GM11168 (cell line): ENCODE data around the gene MRPS2.

Source experiments
- in situ Hi-C: fragments of 300-500 bp; cut with MboI; formaldehyde crosslinking; loops from one replicate; pipeline ENCODE4 v1.12.0; 2022; ENCODE audit warnings: low sequenced_read_pairs; ENCODE audit not compliant: unreplicated experiment

MRPS2 gene

DNA sequence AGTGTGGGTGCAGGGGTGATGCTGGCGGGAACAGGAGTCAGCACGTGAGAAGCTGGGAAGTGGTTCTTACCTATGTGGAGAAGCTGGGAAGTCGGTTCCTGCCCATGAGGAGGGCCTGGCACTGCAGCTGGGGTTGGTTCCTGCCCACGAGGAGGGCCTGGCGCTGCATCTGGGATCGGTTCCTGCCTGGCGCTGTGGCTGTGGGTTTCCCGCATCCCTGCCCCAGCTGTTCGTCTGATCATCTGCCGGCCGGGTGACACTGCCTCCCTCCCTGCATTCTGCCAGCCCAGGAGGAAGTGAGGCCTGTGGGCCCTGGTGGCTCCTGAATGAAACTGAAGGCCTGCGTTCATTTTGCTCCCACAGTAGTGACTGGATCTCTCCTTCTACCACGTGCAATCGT, 50.5 kb downstream of the MRPS2 start:
- in situ Hi-C loops = no loop called here

DNA sequence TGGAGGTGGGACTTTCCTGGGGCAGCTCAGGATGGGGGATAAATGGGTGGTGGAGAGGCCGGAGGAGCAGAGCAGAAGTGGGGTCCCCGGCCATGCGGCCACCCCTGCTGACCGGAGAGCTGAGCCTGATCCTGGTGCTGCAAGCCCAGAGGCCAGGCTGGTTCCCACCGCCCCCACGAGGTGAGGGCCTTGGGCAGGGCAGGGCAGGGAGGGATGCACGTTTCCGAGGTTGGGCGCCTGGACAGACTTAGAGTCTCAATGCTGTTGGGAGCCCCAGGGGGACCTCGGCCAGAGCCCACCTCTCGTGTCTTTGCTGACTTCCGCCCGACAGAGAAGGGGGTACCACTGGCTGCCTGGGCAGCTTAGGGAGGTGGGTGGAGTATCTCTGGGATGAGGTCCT, 51.0 kb downstream of the MRPS2 start:
- in situ Hi-C loops = no loop called here

GRCh38 chr9:135552021-135552697, 51.7 kb downstream of the MRPS2 start:
- in situ Hi-C loops = no loop called here

DNA sequence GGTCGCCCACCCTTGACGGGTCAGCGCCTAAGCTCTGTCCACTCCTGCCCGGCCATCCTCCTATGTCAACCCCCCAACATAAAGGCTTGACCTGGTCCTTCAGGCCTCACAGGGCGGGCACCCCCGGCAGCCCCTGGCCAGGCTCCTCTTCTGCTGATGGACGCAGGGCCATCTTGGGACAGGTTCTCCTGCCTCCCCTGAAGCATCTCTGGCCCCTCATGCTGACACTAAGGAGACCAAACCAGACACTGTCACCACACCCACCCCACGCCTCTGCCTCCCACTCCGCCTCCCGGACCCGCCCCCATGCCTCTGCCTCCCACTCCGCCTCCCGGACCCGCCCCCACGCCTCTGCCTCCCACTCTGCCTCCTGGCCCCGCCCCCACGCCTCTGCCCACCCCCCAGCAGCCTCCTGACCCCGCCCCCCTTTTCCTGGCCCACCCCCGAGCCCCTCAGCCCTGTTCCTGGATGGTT, 52.3 kb downstream of the MRPS2 start:
- in situ Hi-C loops = no loop called here
